ENCODE measurements around the gene CYP2W1. TPM values are rescaled to one million over a fixed set of nuclear protein-coding genes. Genes with fewer than 3 reads are reported as not detected.

The CYP2W1 gene
- total and polyA plus RNA-seq, 12 donors, result 0.70 to 71.0 (median 41.6) TPM

- intact Hi-C loops (cut with DNase I), result no loop called here
- no peak overlapping the region for H3K27ac ChIP-seq
- DNase-seq, result no peak
- WGBS, 4 donors, result 73 to 85% (median 81%) methylated on average over 20 to 30 of the region's 30 CpGs
- no peaks in the 10 kb centered on the region for H3K9me3 ChIP-seq (replicated peaks in 1 of 3)
- TF ChIP-seq POLR2A (IDR thresholded peaks at IDR 0.05) (no peak), CTCF (IDR thresholded peaks at IDR 0.05) (no peak)
- H3K4me3 ChIP-seq, result no peak overlapping the region
- no peaks in the 10 kb centered on the region for H3K4me1 ChIP-seq (replicated peaks in 1 of 2)
- H3K36me3 ChIP-seq (replicated peaks in 1 of 2), result no peaks in the 10 kb centered on the region
- no peaks in the 10 kb centered on the region for H3K27me3 ChIP-seq
Observed at GRCh38 chr7:945556-946255, 37.3 kb upstream of the CYP2W1 start.

GRCh38 chr7:946256-946996 lies 36.6 kb upstream of the CYP2W1 start:
- intact Hi-C loops (cut with DNase I), result no loop called here
- H3K27ac ChIP-seq, result no peak overlapping the region

GRCh38 chr7:947391-948210 lies 35.4 kb upstream of the CYP2W1 start:
- H3K27me3 ChIP-seq, result peaks cover 3% of the 10 kb centered on the region
- no peak overlapping the region for H3K4me3 ChIP-seq
- H3K36me3 ChIP-seq (replicated peaks in 1 of 2), result no peaks in the 10 kb centered on the region
- H3K4me1 ChIP-seq (replicated peaks in 1 of 2), result no peaks in the 10 kb centered on the region
- no peak for TF ChIP-seq CTCF (IDR thresholded peaks at IDR 0.05)
- no peak for TF ChIP-seq POLR2A (IDR thresholded peaks at IDR 0.05)
- H3K9me3 ChIP-seq (replicated peaks in 1 of 3), result no peaks in the 10 kb centered on the region
- no peak for DNase-seq
- H3K27ac ChIP-seq, result no peak overlapping the region
- intact Hi-C loops (cut with DNase I), result no loop called here
- WGBS, 4 donors, result 88 to 91% (median 89%) methylated on average over 35 to 37 of the region's 37 CpGs

More at GRCh38 chr7:946256-946996, 36.6 kb upstream of the CYP2W1 start:
- H3K4me1 ChIP-seq (replicated peaks in 1 of 2), result no peaks in the 10 kb centered on the region
- WGBS, 4 donors, result 80 to 84% (median 81%) methylated on average over 22 to 29 of the region's 29 CpGs
- no peaks in the 10 kb centered on the region for H3K36me3 ChIP-seq (replicated peaks in 1 of 2)
- no peak overlapping the region for H3K4me3 ChIP-seq
- no peaks in the 10 kb centered on the region for H3K27me3 ChIP-seq
- no peak for DNase-seq
- TF ChIP-seq CTCF (IDR thresholded peaks at IDR 0.05) (no peak), POLR2A (IDR thresholded peaks at IDR 0.05) (no peak)
- H3K9me3 ChIP-seq (replicated peaks in 1 of 3), result no peaks in the 10 kb centered on the region
